Hematopoietic multipotent progenitor cell treated with erythropoietin and hydrocortisone succinate and interleukin-3 and kit ligand, for 8 days (in vitro differentiated cells): ENCODE measurements around the gene NT5E.

Experiments
- DNase-seq: peaks from one replicate; pipeline ENCODE4 v3.0.0-alpha.2; 2015

Gene NT5E

GRCh38 chr6:85422996-85423395, 26.9 kb upstream of the NT5E start:
- DNase-seq: no peak

DNA sequence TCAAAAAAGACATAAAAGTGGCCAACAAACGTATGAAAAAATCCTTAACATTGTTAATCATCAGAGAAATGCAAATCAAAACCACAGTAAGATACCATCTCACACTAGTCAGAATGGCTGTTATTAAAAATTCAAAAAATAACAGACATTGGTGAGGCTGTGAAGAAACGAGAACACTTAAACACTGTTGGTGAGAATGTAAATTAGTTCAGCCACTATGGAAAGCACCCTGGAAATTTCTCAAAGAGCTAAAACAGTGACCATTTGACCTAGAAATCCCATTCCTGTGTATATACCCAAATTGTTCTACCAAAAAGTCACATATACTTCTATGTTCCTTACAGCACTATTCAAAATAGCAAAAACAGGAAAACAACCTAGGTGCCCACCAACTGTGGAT, 24.9 kb upstream of the NT5E start:
- DNase-seq: no peak

- no peak for DNase-seq
These were observed 23.9 kb upstream of the NT5E start for GRCh38 chr6:85425997-85426396.

DNA sequence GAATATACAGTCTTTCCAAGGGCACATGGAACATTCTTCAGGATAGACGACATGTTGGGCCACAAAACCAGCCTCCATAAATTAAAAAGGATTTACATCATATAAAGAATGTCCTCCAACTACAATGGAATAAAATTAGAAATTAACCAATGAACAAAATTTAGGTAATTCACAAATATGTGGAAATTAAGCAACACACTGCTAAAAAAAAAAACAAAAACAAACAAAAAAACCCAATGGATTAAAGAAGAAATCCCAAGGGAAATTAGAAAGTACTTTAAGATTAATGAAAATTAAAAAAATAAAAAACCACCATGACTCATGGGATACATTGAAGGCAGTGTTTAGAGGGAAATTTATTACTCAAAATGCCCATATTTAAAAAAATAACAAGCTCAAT, 21.4 kb upstream of the NT5E start:
- DNase-seq: no peak

- DNase-seq: no peak
These were observed 20.5 kb upstream of the NT5E start for GRCh38 chr6:85429346-85429745.

GRCh38 chr6:85431271-85431670, 18.6 kb upstream of the NT5E start:
- DNase-seq: no peak

DNA sequence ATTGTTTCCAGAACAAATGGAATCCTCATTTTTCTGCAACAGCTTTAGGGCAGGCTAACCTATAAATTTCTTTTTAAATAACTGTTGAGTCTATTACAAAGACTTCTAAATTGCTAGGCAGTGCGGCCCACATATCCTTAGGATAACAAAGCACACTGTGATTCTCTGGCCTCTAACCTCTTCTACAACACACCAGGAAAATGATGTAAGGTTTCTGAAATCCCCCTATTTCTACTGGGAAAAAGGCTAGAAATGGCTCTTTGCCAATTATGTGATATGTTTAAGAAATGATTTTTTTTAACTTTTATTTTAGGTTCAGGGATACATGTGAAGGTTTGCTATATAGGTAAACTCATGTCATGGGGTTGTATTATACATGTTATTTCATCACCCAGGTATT, 17.3 kb upstream of the NT5E start:
- no peak for DNase-seq

GRCh38 chr6:85435851-85436250, 14.0 kb upstream of the NT5E start:
- no peak for DNase-seq

- no peak for DNase-seq
These were observed 13.5 kb upstream of the NT5E start for GRCh38 chr6:85436411-85436810.

DNA sequence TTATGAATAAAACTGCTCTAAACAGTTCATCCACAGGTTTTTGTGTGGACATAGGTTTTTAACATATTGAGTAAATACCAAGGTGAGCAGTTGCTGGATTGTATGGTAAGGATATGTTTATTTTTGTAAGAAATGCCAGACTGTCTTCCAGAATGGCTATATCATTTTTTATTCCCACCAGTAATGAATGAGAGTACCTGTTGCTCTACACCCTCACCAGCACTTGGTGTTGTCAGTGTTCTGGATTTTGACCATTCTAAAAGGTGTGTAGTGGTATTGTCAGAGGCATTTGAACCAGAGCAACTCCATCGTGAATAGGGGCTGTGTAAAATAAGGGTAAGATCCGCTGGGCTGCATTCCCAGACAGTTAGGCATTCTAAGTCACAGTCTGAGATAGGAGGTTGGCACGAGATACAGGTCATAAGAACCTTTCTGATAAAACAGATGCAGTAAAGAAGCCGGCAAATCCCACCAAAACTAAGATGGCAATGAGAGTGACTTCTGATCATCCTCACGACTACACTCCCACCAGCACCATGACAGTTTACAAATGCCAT, 12.9 kb upstream of the NT5E start:
- no peak for DNase-seq

GRCh38 chr6:85443349-85444117, 6.3 kb upstream of the NT5E start:
- no peak for DNase-seq

GRCh38 chr6:85449388-85449817, 480 bp upstream of the NT5E start:
- DNase-seq: no peak

- no peak for DNase-seq
These were observed 1.9 kb downstream of the NT5E start for GRCh38 chr6:85451565-85452306.

DNA sequence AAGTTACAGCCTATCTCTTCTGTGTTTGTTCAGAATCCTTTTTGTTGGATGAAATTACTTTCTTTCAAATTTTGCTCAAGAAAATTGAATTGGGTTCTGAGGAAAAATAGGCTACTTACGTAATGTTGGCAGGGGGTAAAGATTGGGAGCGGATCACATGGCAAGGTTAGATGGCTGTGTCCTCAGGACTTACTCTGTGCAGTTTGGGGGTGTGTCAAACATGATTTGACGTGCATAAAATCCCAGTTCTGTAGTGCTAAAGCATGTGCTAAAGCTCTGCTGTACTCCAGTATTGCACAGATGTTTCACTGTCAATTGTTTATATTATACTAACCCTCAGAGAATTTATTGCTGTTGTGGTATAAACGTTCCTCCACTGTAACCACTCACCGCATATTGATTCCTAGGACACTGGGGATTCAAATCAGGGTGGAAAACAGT, 2.6 kb downstream of the NT5E start:
- DNase-seq: no peak

DNA sequence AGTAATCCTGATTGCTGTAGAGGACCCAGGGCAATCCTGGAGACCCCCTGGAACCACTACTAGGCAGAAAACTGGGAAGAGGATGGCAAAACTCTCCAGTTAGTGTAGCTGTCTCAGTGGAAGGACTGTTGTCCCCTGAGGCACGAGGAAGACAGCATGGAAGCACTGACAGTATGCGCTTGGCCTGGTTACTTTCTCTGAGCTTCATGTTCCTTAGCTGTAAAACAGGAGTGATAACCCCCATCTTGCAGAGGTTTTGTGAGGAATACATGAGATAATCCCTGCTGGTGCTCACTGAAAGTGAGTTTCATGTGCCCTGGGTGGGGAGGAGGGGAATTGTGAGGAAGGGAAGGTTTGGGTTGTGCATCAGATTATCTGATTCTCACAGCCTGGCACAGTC, 3.2 kb downstream of the NT5E start:
- DNase-seq: no peak

DNA sequence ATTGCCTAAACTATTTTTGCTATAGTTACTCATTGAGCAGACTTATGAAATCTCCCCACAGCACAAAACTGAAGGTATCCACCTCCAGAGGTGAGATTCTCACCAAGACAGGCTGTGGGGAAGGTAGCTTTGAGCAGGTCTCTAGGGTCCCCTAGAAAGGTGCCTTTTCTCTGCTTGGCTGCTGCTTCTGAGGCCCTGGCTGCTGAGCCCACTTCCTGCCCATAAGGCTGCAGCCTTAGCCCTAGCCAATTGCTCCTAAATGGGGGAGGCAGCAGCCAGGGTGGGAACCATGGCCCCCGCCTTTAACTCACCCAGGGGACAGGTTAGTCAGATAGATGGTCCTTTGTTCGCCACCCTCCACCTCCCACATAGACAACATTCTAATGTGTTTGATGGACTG, 3.6 kb downstream of the NT5E start:
- DNase-seq: no peak

- DNase-seq: no peak
These were observed 5.7 kb downstream of the NT5E start for GRCh38 chr6:85455471-85456026.

DNA sequence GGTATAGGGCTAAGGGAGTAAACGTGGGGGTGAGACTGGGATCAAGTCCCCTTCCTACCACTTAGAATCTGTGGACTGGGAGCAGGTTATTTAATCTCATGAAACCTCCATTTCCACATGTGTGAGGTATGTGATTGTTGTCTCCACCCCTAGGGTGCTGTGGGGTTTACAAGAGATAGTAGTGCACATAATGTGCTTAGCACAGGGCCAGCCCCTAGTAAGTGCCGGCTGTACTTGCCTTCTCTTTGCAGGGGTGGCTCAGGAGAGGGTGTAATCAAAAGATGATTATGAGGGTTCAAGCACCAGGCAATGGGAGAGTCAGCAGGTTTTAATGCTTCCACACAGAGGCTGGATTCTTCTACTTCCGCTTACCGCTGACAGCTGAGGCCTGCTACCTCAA, 6.9 kb downstream of the NT5E start:
- DNase-seq: no peak

- no peak for DNase-seq
These were observed 8.3 kb downstream of the NT5E start for GRCh38 chr6:85458184-85458583.

- DNase-seq: no peak
These were observed 8.9 kb downstream of the NT5E start for GRCh38 chr6:85458782-85459181.

DNA sequence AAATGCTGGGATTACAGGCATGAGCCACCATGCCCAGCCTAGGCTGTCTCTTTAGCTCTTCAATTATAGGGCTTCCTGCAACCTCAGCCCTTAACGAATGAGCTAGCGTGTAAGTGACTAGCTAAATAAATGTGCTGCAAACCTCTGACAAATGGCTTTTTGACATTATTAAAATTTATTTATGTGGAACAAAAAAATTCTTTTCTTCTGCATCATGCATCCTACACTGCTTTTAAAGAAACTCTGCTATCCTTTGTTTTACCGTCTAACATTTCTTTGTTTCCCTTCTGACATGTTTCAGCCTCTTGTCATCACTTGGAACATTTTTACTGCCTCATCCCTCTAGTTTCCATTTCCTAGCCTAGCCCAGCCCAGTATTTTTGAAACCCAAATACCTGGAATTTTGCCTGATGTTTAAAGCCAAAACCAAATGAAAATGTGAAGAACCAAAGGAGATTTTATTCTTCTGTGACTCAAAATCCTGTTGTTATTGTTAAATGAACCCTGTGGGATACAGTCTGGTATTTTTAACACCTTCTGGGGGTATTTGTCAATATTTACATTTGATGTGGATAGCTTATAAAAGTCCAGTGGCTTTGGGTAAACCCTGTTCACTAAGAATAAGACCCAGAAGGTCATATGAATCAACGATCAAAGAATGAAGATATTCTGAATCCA, 9.5 kb downstream of the NT5E start:
- no peak for DNase-seq

DNA sequence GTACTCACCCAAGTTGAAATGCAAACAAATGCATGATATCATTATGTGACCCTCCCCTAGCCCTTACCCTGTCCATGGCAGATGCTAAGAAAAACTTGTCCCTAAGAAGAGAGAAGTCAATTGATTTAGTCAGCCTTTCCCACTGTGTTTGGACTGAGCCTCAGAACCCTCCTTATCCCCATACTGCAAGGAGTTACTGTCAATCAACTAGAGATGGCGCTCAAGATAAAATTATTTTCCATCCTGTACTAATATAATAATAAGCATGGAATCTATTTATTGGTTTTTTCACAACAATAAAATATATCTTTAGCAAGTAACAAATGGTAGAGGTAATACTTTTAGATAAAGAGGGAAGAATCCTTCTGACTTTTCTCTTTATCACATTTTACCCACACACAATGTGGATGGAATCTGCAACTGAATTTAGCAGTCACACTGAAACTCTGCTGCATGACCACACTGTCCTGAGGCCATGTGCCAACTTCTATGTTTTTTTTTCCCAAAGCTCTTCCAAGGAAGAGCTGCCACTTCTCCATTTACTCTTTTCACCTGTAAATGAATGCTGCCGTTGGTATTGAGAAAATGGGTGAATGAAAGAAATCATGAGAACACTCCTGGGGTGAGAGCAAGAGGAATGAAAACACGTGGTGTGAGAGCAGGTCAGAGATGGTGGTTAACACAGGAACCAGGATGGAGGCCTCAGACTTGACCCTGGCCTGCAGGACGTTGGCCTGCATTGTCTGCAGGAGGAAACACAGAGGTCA, 10.5 kb downstream of the NT5E start:
- no peak for DNase-seq
